Natural killer cell (primary cell): Measurements from ENCODE around the gene CFB. TPM values are rescaled to one million over a fixed set of nuclear protein-coding genes. Genes with fewer than 3 reads are reported as not detected.
A peak's percentile ranks its signal among the peaks of the same experiment; 100 is the strongest.

Experiments
- ATAC-seq, 3 donors: fragments of 150-1000 bp in 2 of 3; fragments of 200-7000 bp in 1 of 3; cut with Tn5 transposase; 1 replicate in 1 of 3; 2 replicates in 2 of 3; pipeline ENCODE4 v1.10.0; 2021; ENCODE audit warnings: mild to moderate bottlenecking in 2 of 3, moderate library complexity in 2 of 3
- DNase-seq, 2 donors: peaks; one replicate each; pipeline versions ENCODE4 v3.0.0 to v3.0.0-alpha.2; 2013 to 2021; ENCODE audit warnings: mixed read lengths in 1 of 2
- H3K27ac ChIP-seq: one replicate; pipeline ENCODE4 v1.5.1; 2013; ENCODE audit warnings: mild to moderate bottlenecking, low read length
- H3K27me3 ChIP-seq: one replicate; pipeline ENCODE4 v1.6.1; 2013; ENCODE audit warnings: low read length; ENCODE audit not compliant: control insufficient read depth, insufficient read depth
- H3K36me3 ChIP-seq: one replicate; pipeline ENCODE4 v1.6.1; 2013; ENCODE audit warnings: low read length; ENCODE audit not compliant: control insufficient read depth, insufficient read depth
- H3K4me1 ChIP-seq: one replicate; pipeline ENCODE4 v1.6.1; 2013; ENCODE audit warnings: low read length; ENCODE audit not compliant: control insufficient read depth, insufficient read depth
- H3K4me3 ChIP-seq: one replicate; pipeline ENCODE4 v1.5.1; 2013; ENCODE audit warnings: low read length
- H3K9me3 ChIP-seq: one replicate; pipeline ENCODE4 v1.6.1; 2013; ENCODE audit warnings: low read length; ENCODE audit not compliant: control insufficient read depth, insufficient read depth
- H3K27ac Mint-ChIP-seq, 2 donors: one replicate each; pipeline ENCODE4 v1.8.0; 2022; ENCODE audit warnings: mild to moderate bottlenecking in 2 of 2, mixed read lengths in 2 of 2, moderate library complexity in 1 of 2
- H3K27me3 Mint-ChIP-seq, 2 donors: one replicate each; pipeline ENCODE4 v1.8.0; 2022; ENCODE audit warnings: low read depth in 2 of 2, mixed read lengths in 2 of 2
- H3K36me3 Mint-ChIP-seq: one replicate; pipeline ENCODE4 v1.8.0; 2022; ENCODE audit warnings: mixed read lengths
- H3K4me1 Mint-ChIP-seq, 2 donors: one replicate each; pipeline ENCODE4 v1.8.0; 2022; ENCODE audit warnings: mixed read lengths in 2 of 2
- H3K4me3 Mint-ChIP-seq: one replicate; pipeline ENCODE4 v1.8.0; 2022; ENCODE audit warnings: mild to moderate bottlenecking, moderate library complexity, mixed read lengths
- H3K9me3 Mint-ChIP-seq, 2 donors: one replicate each; pipeline ENCODE4 v1.8.0; 2022; ENCODE audit warnings: mixed read lengths in 2 of 2
- WGBS: methylation state at CpG from one replicate; pipeline ENCODE4 v1.1.7; 2013; ENCODE audit warnings: missing lambda C conversion rate; ENCODE audit not compliant: insufficient coverage; 5-methylcytosine and 5-hydroxymethylcytosine counted together
- intact Hi-C: fragments of 100-400 bp; cut with micrococcal nuclease; formaldehyde crosslinking; loops from one replicate; pipeline ENCODE4 v1.14.2; 2022
- total RNA-seq, 4 donors: library from RNA; stranded (reverse); fragments of 120-200 nt in 1 of 4; gene quantifications; one replicate each; pipeline versions ENCODE4 v1.2.3 to v1.2.4, GENCODE V29; 2013 to 2022
- TF ChIP-seq, protein P1 (sequence below): fragments of 200-600 bp; IDR thresholded peaks from one replicate; pipeline ENCODE4 v1.8.0; 2022; ENCODE audit warnings: antibody characterized with exemption

Gene CFB
- total RNA-seq, 3 donors from 2014 or later (not counting 1 experiment from before 2014, with no cell fraction given) = 0.45 TPM; not detected in 2

DNA sequence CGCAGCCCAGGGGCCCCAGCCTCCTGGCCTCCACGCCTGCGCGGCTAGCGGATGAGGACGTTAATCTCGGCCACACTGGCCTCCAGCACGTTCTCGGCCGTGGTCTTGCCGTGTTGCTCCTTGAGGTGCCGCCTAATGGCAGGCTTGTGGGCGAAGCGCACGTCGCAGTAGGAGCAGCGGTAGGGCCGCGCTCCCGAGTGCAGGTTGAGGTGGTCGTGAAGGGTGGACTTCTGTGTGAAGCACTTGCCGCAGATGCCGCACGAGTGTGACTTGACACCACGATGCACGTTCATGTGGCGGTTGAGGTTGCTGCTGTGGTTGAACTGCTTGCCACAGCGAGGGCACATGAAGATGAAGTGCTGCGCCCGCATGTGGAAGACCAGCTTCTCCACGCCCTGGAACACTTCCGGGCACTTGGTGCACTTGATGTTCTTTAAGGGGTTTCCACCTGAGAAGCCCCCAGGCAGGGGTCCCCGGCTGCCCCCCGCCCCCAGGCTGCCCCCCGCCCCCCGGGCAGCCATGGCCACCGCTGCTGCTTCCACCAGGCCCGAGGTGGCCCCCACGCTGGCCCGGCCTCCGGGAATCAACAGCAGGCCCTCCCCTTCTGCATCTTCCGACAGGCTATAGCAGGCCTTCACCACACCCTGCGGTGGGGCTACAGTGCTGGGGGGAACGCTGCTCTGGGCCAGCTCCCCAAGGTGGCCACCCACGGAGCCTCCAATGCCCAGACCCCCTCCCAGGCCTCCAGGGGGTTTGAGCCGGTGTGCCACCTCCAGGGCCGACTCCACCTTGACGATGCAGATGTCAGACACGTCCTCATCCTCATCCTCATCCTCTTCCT is 45.8 kb upstream of the CFB start:
- Mint-ChIP-seq H3K27me3 (no peaks in the 10 kb centered on the region), H3K27ac (peak overlapping the region in 1 of 2 donors; percentile 95), H3K4me3 (peak overlapping the region; percentile 72), H3K9me3 (no peaks in the 10 kb centered on the region), H3K4me1 (peaks cover 33 to 50% of the 10 kb centered on the region in 2 donors), H3K36me3 (no peaks in the 10 kb centered on the region)
- no peaks in the 10 kb centered on the region for H3K27me3 ChIP-seq
- H3K27ac ChIP-seq = no peak overlapping the region
- intact Hi-C loops = loop anchor here (5.0 kb wide), 1 partner anchor 57 kb away; the partner anchor contains the start of genes NELFE and SKIC2
- H3K4me3 ChIP-seq = no peak overlapping the region
- peak; percentile 34 to 45 for DNase-seq
- peaks cover 2% of the 10 kb centered on the region for H3K36me3 ChIP-seq
- no peak for ATAC-seq
- WGBS = 49% methylated on average over 44 of the region's 49 CpGs
- TF ChIP-seq, protein P1, sequence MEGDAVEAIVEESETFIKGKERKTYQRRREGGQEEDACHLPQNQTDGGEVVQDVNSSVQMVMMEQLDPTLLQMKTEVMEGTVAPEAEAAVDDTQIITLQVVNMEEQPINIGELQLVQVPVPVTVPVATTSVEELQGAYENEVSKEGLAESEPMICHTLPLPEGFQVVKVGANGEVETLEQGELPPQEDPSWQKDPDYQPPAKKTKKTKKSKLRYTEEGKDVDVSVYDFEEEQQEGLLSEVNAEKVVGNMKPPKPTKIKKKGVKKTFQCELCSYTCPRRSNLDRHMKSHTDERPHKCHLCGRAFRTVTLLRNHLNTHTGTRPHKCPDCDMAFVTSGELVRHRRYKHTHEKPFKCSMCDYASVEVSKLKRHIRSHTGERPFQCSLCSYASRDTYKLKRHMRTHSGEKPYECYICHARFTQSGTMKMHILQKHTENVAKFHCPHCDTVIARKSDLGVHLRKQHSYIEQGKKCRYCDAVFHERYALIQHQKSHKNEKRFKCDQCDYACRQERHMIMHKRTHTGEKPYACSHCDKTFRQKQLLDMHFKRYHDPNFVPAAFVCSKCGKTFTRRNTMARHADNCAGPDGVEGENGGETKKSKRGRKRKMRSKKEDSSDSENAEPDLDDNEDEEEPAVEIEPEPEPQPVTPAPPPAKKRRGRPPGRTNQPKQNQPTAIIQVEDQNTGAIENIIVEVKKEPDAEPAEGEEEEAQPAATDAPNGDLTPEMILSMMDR = no peak
- peaks cover 54% of the 10 kb centered on the region for H3K4me1 ChIP-seq
- no peaks in the 10 kb centered on the region for H3K9me3 ChIP-seq

DNA sequence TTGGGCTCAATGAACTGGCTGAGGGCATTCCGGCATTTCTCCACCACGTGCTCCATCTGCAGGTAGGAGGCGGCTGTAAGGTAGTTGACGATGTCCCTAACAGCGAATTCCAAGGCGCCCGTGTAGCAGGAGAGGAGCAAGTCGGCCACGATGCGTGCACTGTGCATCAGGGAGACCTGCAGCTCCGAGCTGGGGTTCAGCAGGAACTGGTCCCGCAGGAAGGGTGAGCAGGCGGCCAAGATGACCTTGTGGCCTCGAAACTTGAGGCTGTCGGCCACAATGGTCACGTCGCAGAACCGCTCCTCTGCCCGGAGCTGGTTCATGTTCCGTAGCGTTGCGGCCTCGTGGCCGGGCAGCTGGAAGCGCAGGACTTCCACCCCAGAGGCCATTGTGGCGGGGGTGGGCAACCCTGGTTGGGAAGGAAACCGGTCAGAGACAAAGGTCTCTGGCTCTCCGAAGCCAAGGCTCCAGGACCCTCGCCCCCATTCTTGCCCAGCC is 44.9 kb upstream of the CFB start:
- Mint-ChIP-seq H3K4me3 (peak overlapping the region; percentile 31), H3K9me3 (no peaks in the 10 kb centered on the region), H3K36me3 (no peaks in the 10 kb centered on the region), H3K4me1 (peaks cover 33 to 50% of the 10 kb centered on the region in 2 donors), H3K27me3 (no peaks in the 10 kb centered on the region), H3K27ac (no peak overlapping the region)
- WGBS = 82% methylated on average over 29 of the region's 29 CpGs
- TF ChIP-seq, protein P1 = no peak
- H3K27ac ChIP-seq = peak overlapping the region; percentile 17
- H3K9me3 ChIP-seq = no peaks in the 10 kb centered on the region
- DNase-seq = peak in 1 of 2 donors; percentile 32
- intact Hi-C loops = no loop called here
- peaks cover 54% of the 10 kb centered on the region for H3K4me1 ChIP-seq
- H3K27me3 ChIP-seq = no peaks in the 10 kb centered on the region
- peaks cover 2% of the 10 kb centered on the region for H3K36me3 ChIP-seq
- no peak for ATAC-seq
- H3K4me3 ChIP-seq = peak overlapping the region; percentile 40

DNA sequence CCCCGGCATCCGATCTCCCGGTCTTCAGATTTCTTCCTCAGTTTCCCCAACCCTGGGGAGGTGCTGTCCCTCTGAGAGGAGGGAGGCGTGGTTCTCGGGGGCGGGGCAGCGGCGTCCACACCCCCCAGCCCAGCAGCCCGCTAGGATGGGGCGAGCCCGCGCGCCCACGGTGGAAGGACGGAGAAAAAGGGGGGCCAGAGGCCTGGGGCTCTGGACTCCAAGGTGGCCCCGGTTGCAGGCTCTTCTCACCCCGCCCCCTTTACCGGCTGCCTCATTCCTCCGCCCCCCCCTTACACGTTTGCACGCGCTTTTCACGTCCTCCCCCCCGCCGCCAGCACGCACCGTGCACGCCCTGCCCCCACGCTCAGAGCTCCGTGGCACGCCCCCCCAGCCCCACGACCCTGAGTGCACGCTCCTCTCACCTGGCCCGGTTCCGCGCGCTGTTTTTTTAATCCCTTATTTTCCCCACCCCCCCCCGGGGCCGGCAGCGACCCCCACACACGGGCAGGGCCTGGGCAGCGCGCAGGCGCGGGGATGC is 44.4 kb upstream of the CFB start:
- Mint-ChIP-seq H3K27ac (peak overlapping the region in 1 of 2 donors; percentile 56), H3K36me3 (no peaks in the 10 kb centered on the region), H3K4me1 (peaks cover 29 to 45% of the 10 kb centered on the region in 2 donors), H3K4me3 (peak overlapping the region; percentile 31), H3K9me3 (no peaks in the 10 kb centered on the region), H3K27me3 (peaks cover 0 to 5% of the 10 kb centered on the region in 2 donors)
- ATAC-seq (peak; percentile 4 to 6 (median 6)), DNase-seq (peak; percentile 35 to 85)
- intact Hi-C loops = no loop called here
- Histone ChIP-seq H3K4me3 (peak overlapping the region; percentile 40), H3K27ac (peak overlapping the region; percentile 17), H3K4me1 (peaks cover 50% of the 10 kb centered on the region), H3K27me3 (no peaks in the 10 kb centered on the region), H3K9me3 (no peaks in the 10 kb centered on the region), H3K36me3 (no peaks in the 10 kb centered on the region)
- 2% methylated on average over 36 of the region's 45 CpGs for WGBS
- TF ChIP-seq, protein P1 = no peak
